HG02938 (cell line): ENCODE data around the gene LSM5.
A peak's percentile ranks its signal among the peaks of the same experiment; 100 is the strongest.

Source experiments
- ATAC-seq: cut with Tn5 transposase; IDR thresholded peaks from one replicate; pipeline ENCODE4 v1.9.1; 2021; ENCODE audit warnings: mild to moderate bottlenecking, moderate library complexity; ENCODE audit not compliant: unreplicated experiment

The LSM5 gene

DNA sequence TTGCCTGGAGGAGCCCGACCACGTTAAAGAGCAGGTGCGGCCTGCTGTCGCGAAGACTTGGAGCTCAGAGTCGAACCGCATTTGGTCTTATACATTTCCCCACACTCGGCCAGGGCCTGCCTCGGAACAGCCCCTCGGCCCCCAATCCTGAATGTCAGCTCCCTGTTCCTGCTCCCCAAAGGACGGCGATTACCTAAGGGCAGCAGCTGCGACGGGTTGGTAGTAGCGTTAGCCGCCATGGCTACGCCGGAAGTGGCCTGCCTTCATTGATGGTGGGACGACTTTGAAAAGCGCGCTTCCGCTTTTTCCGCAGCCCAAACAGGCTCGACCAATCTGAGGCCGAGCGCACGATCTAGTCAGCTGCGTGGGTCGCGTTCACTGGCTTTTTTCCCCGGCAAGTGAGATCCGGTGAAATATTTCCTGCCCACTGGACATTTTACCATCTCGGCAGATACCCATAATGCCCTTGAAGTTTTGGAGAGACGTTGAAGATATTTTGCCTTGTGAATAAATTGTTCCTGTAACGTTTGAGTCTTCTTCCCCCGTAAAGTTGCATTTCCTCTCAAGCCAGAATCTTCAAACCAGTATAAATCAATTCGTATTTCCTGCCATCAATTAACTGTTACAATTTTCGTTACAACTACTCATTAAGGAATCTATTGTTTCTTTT, at the start of gene LSM5:
TSS of gene LSM5 (minus strand) at position 254 of the 670 bp plus-strand sequence. CDS start at position 239, 15 bp downstream.
- ATAC-seq = peak; percentile 89

DNA sequence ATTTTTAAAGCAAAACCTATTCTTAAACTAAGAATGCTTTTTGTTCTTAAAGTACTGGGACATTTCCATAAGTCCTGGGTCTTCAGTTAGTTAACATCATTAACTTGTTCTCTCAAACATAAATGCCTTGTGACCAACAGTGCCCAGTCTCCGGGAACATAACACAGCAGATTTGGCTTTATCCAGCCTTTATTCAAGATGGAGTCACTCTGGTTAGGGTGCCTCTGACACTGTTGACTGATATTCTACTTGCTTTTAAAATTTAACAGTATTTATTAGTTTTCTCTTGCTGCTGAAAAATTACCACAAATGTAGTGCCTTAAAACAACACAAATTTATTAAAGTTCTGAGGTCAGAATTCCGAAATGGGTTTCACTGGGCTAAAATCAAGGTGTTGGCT, 49.2 kb upstream of the LSM5 start:
- ATAC-seq = no peak

DNA sequence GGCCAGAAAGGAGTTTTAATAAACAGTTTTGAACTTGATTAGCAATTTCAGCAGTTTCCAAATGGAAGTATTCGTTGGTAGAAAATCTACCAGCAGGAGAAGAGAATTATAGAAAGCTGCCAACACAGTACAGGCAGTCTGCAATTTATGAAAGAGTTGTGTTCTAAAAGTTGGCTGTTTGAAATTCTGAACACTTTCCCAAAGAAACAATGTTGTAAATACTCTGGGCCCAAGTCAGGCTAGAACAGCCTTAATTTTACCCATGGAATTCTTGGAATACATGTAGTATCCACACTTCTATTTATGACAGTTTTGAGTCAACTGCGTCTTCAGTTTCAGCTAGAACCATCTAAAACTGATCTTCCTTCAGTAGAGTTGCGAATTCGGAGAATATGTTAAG, 47.6 kb upstream of the LSM5 start:
- ATAC-seq = no peak

DNA sequence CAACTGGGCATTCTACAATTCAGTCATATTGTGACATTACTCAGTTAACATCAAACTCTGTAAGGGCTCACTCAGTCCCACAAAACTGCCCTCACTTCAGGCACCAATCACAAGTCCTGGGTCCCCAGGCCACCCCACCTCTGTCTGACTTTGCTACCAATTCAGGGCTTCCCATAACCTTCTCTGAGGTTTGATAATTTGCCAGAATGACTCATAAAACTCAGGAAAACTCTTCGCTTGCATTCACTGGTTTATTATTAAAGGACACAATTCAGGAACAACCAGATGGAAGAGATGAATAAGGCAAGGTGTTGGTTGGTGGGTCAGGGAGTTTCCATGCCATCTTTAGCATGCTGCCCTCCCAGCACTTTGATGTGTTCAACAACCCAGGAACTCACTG, 46.4 kb upstream of the LSM5 start:
- no peak for ATAC-seq

DNA sequence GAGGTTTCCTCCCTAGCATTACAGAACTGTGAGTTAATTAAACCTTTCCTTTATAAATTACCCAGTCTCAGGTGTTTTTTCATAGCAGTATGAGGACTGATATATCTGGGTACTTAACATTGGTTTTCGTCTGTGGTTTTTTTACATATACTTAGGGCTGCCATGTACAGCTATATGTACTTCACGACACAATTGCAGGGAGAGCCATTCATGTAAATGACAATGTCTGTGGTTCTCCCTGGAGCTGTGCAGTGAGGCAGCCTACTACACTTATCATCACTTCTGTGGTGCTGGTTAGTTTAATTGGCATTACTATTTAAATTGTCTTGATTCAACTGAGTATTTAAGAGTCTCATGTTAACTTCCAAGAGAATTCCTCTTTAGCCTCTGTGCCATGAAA, 45.8 kb upstream of the LSM5 start:
- no peak for ATAC-seq

- no peak for ATAC-seq
Measured at GRCh38 chr7:32535162-32535702, 45.1 kb upstream of the LSM5 start.

DNA sequence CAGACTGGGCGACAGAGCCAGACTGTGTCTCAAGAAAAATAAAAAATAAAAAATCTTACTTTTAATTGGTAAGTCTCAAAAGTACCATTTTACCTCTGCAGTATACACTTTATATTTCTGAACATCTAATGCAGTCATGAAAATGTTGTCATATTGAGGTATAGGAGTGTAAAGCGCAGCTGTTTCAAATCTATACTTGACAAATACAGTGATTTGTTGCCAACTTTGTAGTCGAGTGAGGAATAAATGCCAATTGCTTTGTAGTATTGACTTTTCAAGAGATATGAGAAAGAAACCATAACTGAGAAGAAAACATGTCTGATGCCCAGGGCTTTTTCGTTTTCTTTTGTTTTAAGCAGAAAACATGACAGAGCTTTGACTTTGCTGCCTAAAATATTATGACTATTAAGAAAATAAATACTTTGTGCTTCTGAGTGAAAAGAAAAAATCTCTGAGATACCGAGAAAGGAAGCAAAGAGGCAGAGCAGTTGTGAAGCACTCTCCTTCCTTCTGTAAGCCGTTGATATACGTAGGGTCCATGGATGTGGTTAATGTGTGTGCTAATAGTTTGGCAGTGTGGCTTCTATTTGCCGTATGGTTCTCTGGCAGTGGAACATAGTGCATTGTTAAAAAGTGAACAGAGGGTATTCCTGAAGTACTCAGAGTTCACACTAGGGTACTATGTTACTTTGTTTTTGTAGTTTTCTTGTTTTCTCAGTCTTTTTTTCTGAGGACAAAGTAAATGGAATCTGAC, 43.3 kb upstream of the LSM5 start:
- ATAC-seq = no peak

- ATAC-seq = no peak
Measured at GRCh38 chr7:32532716-32533115, 42.5 kb upstream of the LSM5 start.

GRCh38 chr7:32532086-32532485, 41.9 kb upstream of the LSM5 start:
- ATAC-seq = no peak

- ATAC-seq = no peak
Measured at GRCh38 chr7:32531402-32531801, 41.2 kb upstream of the LSM5 start.

- no peak for ATAC-seq
Measured at GRCh38 chr7:32525839-32526238, 35.7 kb upstream of the LSM5 start.

DNA sequence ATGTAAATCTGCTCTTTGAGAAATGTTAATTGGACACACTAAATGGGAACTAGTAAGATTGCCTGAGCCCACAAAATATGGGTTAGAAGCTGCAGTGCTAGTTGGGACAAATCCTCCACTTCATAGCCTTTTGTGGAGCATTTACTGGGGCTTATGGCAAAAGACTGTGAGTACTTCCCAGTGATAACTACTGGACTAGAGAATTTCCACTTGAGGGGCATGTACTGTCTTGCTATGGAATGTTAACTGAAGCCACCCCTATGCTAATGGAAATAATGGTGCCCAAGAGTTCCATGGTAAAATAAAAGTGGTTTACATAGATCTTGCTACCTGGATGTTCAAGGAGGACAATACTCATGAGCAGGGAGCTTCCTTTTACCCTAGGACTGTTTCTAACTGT, 34.5 kb upstream of the LSM5 start:
- no peak for ATAC-seq

DNA sequence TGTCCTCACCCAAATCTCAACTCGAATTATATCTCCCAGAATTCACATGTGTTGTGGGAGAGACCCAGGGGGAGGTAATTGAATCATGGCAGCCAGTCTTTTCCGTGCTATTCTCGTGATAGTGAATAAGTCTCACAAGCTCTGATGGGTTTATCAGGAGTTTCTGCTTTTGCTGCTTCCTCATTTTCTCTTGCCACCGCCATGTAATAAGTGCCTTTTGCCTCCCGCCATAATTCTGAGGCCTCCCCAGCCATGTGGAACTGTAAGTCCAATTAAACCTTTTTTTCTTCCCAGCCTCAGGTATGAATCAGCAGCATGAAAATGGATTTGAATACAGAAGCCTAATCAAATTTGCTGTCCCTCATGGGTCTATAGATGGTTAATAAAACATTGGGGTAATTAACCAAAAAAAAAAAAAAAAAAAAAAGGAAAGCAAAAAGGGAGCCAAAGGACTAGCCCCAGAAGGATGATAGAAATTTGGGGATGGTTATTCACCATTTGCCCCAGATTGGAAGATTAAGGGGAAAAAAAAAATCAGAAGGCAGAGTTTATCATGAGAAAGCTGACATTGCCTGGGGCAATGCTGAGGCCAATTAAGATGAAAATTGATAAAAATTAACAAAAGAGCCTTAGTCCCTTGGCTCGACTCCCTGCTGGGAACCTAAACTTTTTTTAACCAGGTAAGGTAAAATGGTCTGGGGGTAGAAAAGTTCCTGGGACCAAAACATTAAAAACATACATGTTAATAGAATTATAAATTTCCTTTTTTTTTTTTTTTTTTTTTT, 32.8 kb upstream of the LSM5 start:
- ATAC-seq = no peak

GRCh38 chr7:32519763-32520162, 29.6 kb upstream of the LSM5 start:
- ATAC-seq = no peak

- ATAC-seq = no peak
Measured at GRCh38 chr7:32518534-32519140, 28.5 kb upstream of the LSM5 start.

DNA sequence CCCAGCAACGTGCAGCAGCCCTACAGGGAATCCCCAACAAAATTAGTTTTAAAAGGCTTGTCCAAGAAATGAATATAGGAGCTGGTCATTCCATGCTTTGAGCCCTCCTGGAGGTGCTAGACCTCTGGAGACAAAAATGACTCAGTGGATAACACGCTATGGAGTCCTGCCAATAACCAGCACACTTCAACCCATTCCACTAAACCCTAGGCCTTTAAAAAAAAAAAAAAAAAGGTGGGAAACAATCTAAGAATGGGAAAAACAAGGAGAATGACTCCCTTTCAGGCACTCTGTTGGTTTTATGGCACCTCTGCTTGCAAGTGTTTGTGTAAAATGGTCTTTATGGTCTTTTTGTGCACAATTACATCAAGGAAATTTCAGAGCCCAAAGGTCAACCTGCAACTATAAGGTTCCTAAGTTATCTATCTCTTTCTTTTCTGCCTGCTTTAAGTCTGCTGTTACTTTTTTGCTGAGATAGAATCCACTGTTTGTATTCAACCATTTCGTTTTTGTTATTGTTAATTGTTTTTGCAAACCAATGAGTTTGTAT, 26.4 kb upstream of the LSM5 start:
- ATAC-seq = no peak

DNA sequence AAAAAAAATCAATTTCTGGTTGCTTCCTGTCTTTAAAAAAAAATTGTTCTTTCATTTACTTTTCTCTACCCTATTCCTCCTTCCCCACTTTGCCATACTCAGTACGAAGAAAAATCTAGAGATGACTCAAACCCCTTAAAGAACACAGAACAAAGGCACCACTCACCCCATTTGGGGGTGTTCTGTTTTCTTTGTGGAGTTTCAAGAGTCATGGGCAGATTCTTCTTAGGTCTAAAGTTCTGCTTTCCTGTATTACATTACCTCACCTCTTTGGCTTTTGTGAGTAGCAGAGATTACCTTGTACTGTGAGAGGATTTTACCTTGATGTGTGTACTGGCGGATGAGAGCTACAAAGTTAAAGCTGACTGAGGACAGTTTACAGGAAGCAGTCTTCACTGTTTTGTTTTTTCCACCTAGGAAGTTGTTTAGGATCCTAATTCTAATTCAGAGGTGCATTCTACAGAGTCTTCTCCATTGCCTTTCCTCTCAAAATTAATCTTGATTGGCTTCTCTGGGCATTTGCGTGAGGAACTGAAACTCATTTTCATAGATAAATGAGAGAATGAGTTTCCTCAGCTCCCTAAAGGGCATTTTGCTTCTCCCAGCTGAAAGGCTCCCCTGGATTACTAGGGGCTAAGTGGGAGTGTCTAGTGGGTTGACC, 25.8 kb upstream of the LSM5 start:
- peak; percentile 85 for ATAC-seq

DNA sequence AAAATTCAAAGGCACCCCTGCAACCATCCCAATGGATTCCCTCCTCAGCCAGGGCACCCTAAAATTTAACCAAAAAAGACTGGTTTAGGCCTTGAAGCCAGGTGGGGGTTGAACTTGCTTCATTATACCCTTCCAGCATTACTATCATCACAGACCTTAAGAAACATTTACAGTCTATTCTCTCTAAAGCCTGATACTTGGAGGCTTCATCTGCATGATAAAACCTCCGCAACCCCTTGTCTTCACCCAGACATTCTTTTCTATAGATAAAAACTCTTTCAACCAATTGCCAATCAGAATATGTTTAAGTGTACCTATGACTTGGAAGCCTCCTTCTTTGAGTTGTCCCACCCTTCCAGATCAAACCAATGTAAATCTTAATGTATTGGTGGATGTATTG, 23.0 kb upstream of the LSM5 start:
- ATAC-seq = no peak

- ATAC-seq = no peak
Measured at GRCh38 chr7:32511791-32512190, 21.6 kb upstream of the LSM5 start.

DNA sequence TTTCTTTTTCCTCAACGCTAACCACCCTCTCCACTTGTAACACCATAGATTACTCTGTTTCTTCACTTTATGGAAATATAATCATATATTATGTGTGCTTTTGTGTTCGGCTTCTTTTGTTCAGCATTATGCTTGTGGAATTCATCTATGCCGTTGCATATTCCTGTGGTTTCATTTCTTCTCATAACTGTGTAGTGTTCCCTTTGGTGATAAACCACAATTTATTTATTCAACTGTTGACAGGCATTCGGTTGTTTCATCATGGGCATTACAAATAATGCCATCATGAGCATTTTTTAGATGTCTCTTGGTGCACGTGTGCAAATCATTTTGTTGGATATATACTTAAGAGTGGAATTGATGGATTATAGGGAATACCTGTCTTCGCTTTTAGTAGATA, 17.2 kb upstream of the LSM5 start:
- ATAC-seq = no peak
